GM12891 (cell line): ENCODE data around the gene USP34.

Source experiments
- POLR2A ChIP-seq: IDR thresholded peaks from 2 replicates; pipeline ENCODE4 v1.6.1; 2011; ENCODE audit warnings: low read depth, low read length, control low read depth
- POLR2AphosphoS5 ChIP-seq: IDR thresholded peaks from 2 replicates; pipeline ENCODE4 v1.6.1; 2011; ENCODE audit warnings: low read depth, low read length, control low read depth

GRCh38 chr2:61478086-61478485 is 7.2 kb upstream of the USP34 start:
- TF ChIP-seq POLR2A, result no peak
- TF ChIP-seq POLR2AphosphoS5, result no peak
